Uterus (tissue), 2 donors: ENCODE measurements around the gene DENND2C.

Experiments used
- POLR2A ChIP-seq, 2 donors: fragments of 450-650 bp; IDR thresholded peaks; one replicate each; pipeline ENCODE4 v1.6.1; 2016; ENCODE audit warnings: antibody characterized with exemption in 2 of 2, mild to moderate bottlenecking in 1 of 2, moderate library complexity in 1 of 2
- TF ChIP-seq, protein P1 (sequence below), 4 experiments: fragments of 200-600 bp in 2 of 4; fragments of 450-650 bp in 2 of 4; sonication (generic) in 2 of 4; IDR thresholded peaks; one replicate each; pipeline ENCODE4 v1.5.1; 2016 to 2019; ENCODE audit warnings: antibody characterized with exemption in 4 of 4, mild to moderate bottlenecking in 2 of 4, moderate library complexity in 1 of 4

DNA sequence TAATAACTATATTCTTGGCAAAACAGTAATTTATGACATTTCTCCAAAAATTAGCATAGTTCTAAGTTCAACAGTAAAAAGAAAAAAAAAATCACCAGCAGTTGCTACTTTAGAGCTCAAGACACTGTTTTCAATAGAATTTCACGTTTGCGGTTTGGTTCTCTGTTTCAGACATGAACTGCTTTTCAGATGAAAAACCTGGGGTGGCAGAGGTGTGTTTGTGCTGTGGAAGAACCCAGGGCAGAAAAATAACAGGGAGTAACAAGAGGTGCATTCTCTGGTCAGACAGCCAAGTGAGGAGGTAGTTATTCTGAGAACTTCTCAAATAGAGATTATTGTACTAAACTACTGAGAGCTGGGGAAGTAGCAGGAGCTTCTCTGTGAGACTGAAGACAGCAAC lies 37.8 kb upstream of the DENND2C start:
- TF ChIP-seq, protein P1, sequence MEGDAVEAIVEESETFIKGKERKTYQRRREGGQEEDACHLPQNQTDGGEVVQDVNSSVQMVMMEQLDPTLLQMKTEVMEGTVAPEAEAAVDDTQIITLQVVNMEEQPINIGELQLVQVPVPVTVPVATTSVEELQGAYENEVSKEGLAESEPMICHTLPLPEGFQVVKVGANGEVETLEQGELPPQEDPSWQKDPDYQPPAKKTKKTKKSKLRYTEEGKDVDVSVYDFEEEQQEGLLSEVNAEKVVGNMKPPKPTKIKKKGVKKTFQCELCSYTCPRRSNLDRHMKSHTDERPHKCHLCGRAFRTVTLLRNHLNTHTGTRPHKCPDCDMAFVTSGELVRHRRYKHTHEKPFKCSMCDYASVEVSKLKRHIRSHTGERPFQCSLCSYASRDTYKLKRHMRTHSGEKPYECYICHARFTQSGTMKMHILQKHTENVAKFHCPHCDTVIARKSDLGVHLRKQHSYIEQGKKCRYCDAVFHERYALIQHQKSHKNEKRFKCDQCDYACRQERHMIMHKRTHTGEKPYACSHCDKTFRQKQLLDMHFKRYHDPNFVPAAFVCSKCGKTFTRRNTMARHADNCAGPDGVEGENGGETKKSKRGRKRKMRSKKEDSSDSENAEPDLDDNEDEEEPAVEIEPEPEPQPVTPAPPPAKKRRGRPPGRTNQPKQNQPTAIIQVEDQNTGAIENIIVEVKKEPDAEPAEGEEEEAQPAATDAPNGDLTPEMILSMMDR (IDR thresholded peaks at IDR 0.05) = no peak
- TF ChIP-seq POLR2A (IDR thresholded peaks at IDR 0.05) = no peak
